Kidney tubule cell (primary cell): ENCODE data around the gene PFDN6.
"Not testable (repeated sequence)": the region's sequence is repeated elsewhere in the genome, so short reads cannot be mapped to it uniquely, and the experiment has no call there.

Experiments used
- DNase-seq: peaks from one replicate; pipeline ENCODE4 v3.0.0-alpha.2; 2018; ENCODE audit warnings: low spot score

Gene PFDN6

GRCh38 chr6:33288921-33289783 is at the start of gene PFDN6, which contains the start of gene WDR46:
Gene PFDN6, plus strand, starts transcription at chr6:33289601. Its CDS starts 256 bp downstream, at chr6:33289857.
Gene WDR46, minus strand, starts transcription at chr6:33289239. Its CDS starts 69 bp downstream, at chr6:33289170.
- peak; percentile 90 for DNase-seq

GRCh38 chr6:33241968-33242367 is 47.4 kb upstream of the PFDN6 start:
- DNase-seq = no peak

GRCh38 chr6:33243476-33243875 is 45.9 kb upstream of the PFDN6 start:
- no peak for DNase-seq

GRCh38 chr6:33247977-33248642 is 41.3 kb upstream of the PFDN6 start:
- peak; percentile 81 for DNase-seq

GRCh38 chr6:33248643-33248931 is 40.8 kb upstream of the PFDN6 start:
- DNase-seq = no peak

- DNase-seq = peak; percentile 99
Observed at GRCh38 chr6:33248932-33249731, 40.3 kb upstream of the PFDN6 start.

GRCh38 chr6:33249732-33250630 is 39.4 kb upstream of the PFDN6 start:
- peak; percentile 82 for DNase-seq

- no peak for DNase-seq
Observed at GRCh38 chr6:33250731-33251130, 38.7 kb upstream of the PFDN6 start.

- DNase-seq = no peak
Observed at GRCh38 chr6:33251395-33252012, 37.9 kb upstream of the PFDN6 start.

- DNase-seq = no peak
Observed at GRCh38 chr6:33252759-33253158, 36.6 kb upstream of the PFDN6 start.

- DNase-seq = no peak
Observed at GRCh38 chr6:33254591-33254990, 34.8 kb upstream of the PFDN6 start.

- no peak for DNase-seq
Observed at GRCh38 chr6:33259032-33259431, 30.4 kb upstream of the PFDN6 start.

GRCh38 chr6:33262490-33262889 is 26.9 kb upstream of the PFDN6 start:
- not testable (repeated sequence) for DNase-seq

- no peak for DNase-seq
Observed at GRCh38 chr6:33264015-33264414, 25.4 kb upstream of the PFDN6 start.

- no peak for DNase-seq
Observed at GRCh38 chr6:33271117-33271467, 18.3 kb upstream of the PFDN6 start.

GRCh38 chr6:33271468-33272274 is 17.7 kb upstream of the PFDN6 start, which contains the start of the genes RPS18 and VPS52:
Gene RPS18, plus strand, starts transcription at chr6:33272075. Its CDS starts 45 bp downstream, at chr6:33272120.
Gene VPS52, minus strand, starts transcription at chr6:33271876. Its CDS starts 201 bp downstream, at chr6:33271675.
- DNase-seq = peak; percentile 99

- no peak for DNase-seq
Observed at GRCh38 chr6:33272275-33273128, 16.9 kb upstream of the PFDN6 start.

- no peak for DNase-seq
Observed at GRCh38 chr6:33273129-33273923, 16.1 kb upstream of the PFDN6 start.
